ENCODE results near the gene ALPG.
A peak's percentile ranks its signal among the peaks of the same experiment; 100 is the strongest.

ALPG gene

GRCh38 chr2:232385660-232386489 lies 20.8 kb upstream of the ALPG start:
- DNase-seq (ENCODE audit: extremely low read depth, low read depth), result peak; percentile 91
- TF ChIP-seq CTCF (IDR thresholded peaks at IDR 0.05; ENCODE audit: low read depth, low read length, missing control alignments), result no peak
- 0 out of 2 replicates have a peak overlapping the region, but pooled peaks have one; percentile 2 for H3K4me3 ChIP-seq (replicated peaks; ENCODE audit: low read depth, low read length)

- H3K4me3 ChIP-seq (replicated peaks; ENCODE audit: low read depth, low read length), result 0 out of 2 replicates have a peak overlapping the region, but pooled peaks have one; percentile 2
- no peak for TF ChIP-seq CTCF (IDR thresholded peaks at IDR 0.05; ENCODE audit: low read depth, low read length, missing control alignments)
- no peak for DNase-seq (ENCODE audit: extremely low read depth, low read depth)
Observed at GRCh38 chr2:232386490-232386739, 20.2 kb upstream of the ALPG start.

GRCh38 chr2:232386740-232387450 lies 19.7 kb upstream of the ALPG start:
- no peak for TF ChIP-seq CTCF (IDR thresholded peaks at IDR 0.05; ENCODE audit: low read depth, low read length, missing control alignments)
- no peak overlapping the region for H3K4me3 ChIP-seq (replicated peaks; ENCODE audit: low read depth, low read length)
- no peak for DNase-seq (ENCODE audit: extremely low read depth, low read depth)

- no peak overlapping the region for H3K4me3 ChIP-seq (replicated peaks; ENCODE audit: low read depth, low read length)
- DNase-seq (ENCODE audit: extremely low read depth, low read depth), result no peak
- no peak for TF ChIP-seq CTCF (IDR thresholded peaks at IDR 0.05; ENCODE audit: low read depth, low read length, missing control alignments)
Observed at GRCh38 chr2:232387451-232388171, 19.0 kb upstream of the ALPG start.

GRCh38 chr2:232388324-232388891 lies 18.2 kb upstream of the ALPG start:
- no peak overlapping the region for H3K4me3 ChIP-seq (replicated peaks; ENCODE audit: low read depth, low read length)
- no peak for DNase-seq (ENCODE audit: extremely low read depth, low read depth)

More at GRCh38 chr2:232388324-232388891, 18.2 kb upstream of the ALPG start:
- no peak for TF ChIP-seq CTCF (IDR thresholded peaks at IDR 0.05; ENCODE audit: low read depth, low read length, missing control alignments)
